Tibial nerve (tissue), 4 donors: ENCODE results near the gene RABGGTB.

Source experiments
- CTCF ChIP-seq, 5 experiments: fragments of 200-600 bp in 3 of 5; fragments of 450-650 bp in 2 of 5; sonication (generic) in 3 of 5; IDR thresholded peaks; one replicate each; pipeline ENCODE4 v1.5.1; 2016 to 2019; ENCODE audit warnings: antibody characterized with exemption in 5 of 5, mild to moderate bottlenecking in 3 of 5, moderate library complexity in 2 of 5
- EP300 ChIP-seq, 2 donors: sonication (generic); formaldehyde crosslinking; IDR thresholded peaks; one replicate each; pipeline ENCODE4 v1.6.1; 2017; ENCODE audit warnings: antibody characterized with exemption in 2 of 2, mild to moderate bottlenecking in 1 of 2
- POLR2A ChIP-seq, 2 donors: fragments of 450-650 bp; IDR thresholded peaks; one replicate each; pipeline ENCODE4 v1.6.1; 2017; ENCODE audit warnings: antibody characterized with exemption in 2 of 2, mild to moderate bottlenecking in 2 of 2, moderate library complexity in 2 of 2

GRCh38 chr1:75787524-75787923, 1.5 kb downstream of the RABGGTB start:
- no peak for TF ChIP-seq CTCF (IDR thresholded peaks at IDR 0.05)
- no peak for TF ChIP-seq POLR2A (IDR thresholded peaks at IDR 0.05)
- TF ChIP-seq EP300 (IDR thresholded peaks at IDR 0.05): no peak
